Gastroesophageal sphincter (tissue), 4 donors: Measurements from ENCODE around the gene SLC48A1. TPM values are rescaled to one million over a fixed set of nuclear protein-coding genes. Genes with fewer than 3 reads are reported as not detected.

Source experiments
- ATAC-seq: fragments of 150-250 bp; one replicate; pipeline ENCODE4 v1.9.1; 2016; ENCODE audit warnings: mild to moderate bottlenecking, moderate library complexity
- H3K27ac ChIP-seq, 4 donors: fragments of 200-600 bp; sonication (generic) in 3 of 4; 1 replicate in 3 of 4; 2 replicates in 1 of 4; pipeline ENCODE4 v1.5.1; 2016 to 2019
- H3K27me3 ChIP-seq: fragments of 200-600 bp; sonication (generic); one replicate; pipeline ENCODE4 v1.5.1; 2019
- H3K36me3 ChIP-seq, 2 donors: fragments of 200-600 bp; sonication (generic); one replicate each; pipeline ENCODE4 v1.5.1; 2019; ENCODE audit warnings: control low read depth in 1 of 2
- H3K4me1 ChIP-seq, 3 donors: fragments of 200-600 bp; sonication (generic); 1 replicate in 2 of 3; 2 replicates in 1 of 3; pipeline ENCODE4 v1.5.1; 2016 to 2019; ENCODE audit warnings: control low read depth in 2 of 3
- H3K4me3 ChIP-seq, 2 donors: fragments of 200-600 bp; sonication (generic); one replicate each; pipeline ENCODE4 v1.5.1; 2019; ENCODE audit warnings: mild to moderate bottlenecking in 1 of 2, moderate library complexity in 1 of 2
- H3K9me3 ChIP-seq, 3 donors: fragments of 200-600 bp; sonication (generic); one replicate each; pipeline ENCODE4 v1.5.1; 2017 to 2019; ENCODE audit warnings: control low read depth in 2 of 3
- EP300 ChIP-seq: sonication (generic); formaldehyde crosslinking; IDR thresholded peaks from one replicate; pipeline ENCODE4 v1.6.1; 2017; ENCODE audit warnings: antibody characterized with exemption, mild to moderate bottlenecking
- POLR2A ChIP-seq, 2 donors: fragments of 450-650 bp; IDR thresholded peaks; one replicate each; pipeline ENCODE4 v1.6.1; 2017; ENCODE audit warnings: antibody characterized with exemption in 2 of 2, mild to moderate bottlenecking in 2 of 2, moderate library complexity in 1 of 2
- POLR2AphosphoS5 ChIP-seq: sonication (generic); formaldehyde crosslinking; IDR thresholded peaks from one replicate; pipeline ENCODE4 v1.6.1; 2017; ENCODE audit warnings: antibody characterized with exemption
- WGBS, 2 donors: methylation state at CpG; one replicate each; pipeline ENCODE4 v1.1.5; 2018; ENCODE audit warnings: low coverage in 1 of 2; 5-methylcytosine and 5-hydroxymethylcytosine counted together
- total RNA-seq, 4 donors: library from RNA; depleted of rRNA; stranded (reverse); fragments of >200 nt; gene quantifications; one replicate each; pipeline ENCODE4 v1.1.0, GENCODE V29; 2016
- TF ChIP-seq, protein P1 (sequence below), 4 experiments: fragments of 200-600 bp in 2 of 4; fragments of 450-650 bp in 2 of 4; sonication (generic) in 1 of 4; IDR thresholded peaks; one replicate each; pipeline ENCODE4 v1.5.1; 2017 to 2019; ENCODE audit warnings: antibody characterized with exemption in 4 of 4, mild to moderate bottlenecking in 2 of 4, moderate library complexity in 2 of 4

The SLC48A1 gene
- total RNA-seq, 4 donors from 2014 or later, result 40.7 to 66.8 (median 53.3) TPM

DNA sequence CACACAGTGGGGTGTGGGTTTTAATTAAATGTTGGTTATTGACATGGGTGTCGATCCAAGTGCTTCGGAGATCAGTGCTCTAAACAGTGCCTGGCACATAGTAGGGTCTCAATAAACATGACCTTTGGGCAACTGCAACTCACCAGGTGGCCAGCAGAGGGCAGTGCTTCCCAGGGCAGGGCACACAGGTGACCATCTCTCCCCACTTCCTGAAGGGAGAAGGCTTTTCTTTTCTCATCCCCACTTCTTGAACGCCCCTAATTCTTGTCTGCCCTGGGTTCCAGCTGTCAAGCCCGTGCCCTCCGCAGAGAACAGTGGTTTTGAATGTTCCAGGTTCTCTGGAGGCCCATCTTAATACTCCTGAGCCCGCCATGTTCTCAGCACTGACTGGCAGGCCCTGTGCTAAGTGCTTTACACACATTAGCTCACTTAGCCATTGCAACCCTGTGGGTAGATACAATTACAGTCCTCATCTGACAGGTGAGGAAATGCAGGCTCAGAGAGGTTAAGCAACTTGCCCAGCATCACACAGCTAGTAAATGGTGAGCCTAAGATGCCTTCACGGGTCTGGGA lies 30.7 kb upstream of the SLC48A1 start:
- H3K4me3 ChIP-seq, result no peak overlapping the region
- WGBS, 2 donors, result 56 to 95% methylated on average over 2 to 4 of the region's 7 CpGs
- no peak overlapping the region for H3K27ac ChIP-seq
- peaks cover 0 to 8% of the 10 kb centered on the region in 2 donors for H3K36me3 ChIP-seq
- H3K4me1 ChIP-seq, result peaks cover 0 to 47% (median 25%) of the 10 kb centered on the region in 3 donors
- TF ChIP-seq, protein P1, sequence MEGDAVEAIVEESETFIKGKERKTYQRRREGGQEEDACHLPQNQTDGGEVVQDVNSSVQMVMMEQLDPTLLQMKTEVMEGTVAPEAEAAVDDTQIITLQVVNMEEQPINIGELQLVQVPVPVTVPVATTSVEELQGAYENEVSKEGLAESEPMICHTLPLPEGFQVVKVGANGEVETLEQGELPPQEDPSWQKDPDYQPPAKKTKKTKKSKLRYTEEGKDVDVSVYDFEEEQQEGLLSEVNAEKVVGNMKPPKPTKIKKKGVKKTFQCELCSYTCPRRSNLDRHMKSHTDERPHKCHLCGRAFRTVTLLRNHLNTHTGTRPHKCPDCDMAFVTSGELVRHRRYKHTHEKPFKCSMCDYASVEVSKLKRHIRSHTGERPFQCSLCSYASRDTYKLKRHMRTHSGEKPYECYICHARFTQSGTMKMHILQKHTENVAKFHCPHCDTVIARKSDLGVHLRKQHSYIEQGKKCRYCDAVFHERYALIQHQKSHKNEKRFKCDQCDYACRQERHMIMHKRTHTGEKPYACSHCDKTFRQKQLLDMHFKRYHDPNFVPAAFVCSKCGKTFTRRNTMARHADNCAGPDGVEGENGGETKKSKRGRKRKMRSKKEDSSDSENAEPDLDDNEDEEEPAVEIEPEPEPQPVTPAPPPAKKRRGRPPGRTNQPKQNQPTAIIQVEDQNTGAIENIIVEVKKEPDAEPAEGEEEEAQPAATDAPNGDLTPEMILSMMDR (IDR thresholded peaks at IDR 0.05), result peak in 3 of 4 experiments; percentile 92 to 94 (median 93)
- no peak for TF ChIP-seq EP300
- no peaks in the 10 kb centered on the region for H3K27me3 ChIP-seq
- H3K9me3 ChIP-seq, result no peaks in the 10 kb centered on the region
- ATAC-seq, result no peak

DNA sequence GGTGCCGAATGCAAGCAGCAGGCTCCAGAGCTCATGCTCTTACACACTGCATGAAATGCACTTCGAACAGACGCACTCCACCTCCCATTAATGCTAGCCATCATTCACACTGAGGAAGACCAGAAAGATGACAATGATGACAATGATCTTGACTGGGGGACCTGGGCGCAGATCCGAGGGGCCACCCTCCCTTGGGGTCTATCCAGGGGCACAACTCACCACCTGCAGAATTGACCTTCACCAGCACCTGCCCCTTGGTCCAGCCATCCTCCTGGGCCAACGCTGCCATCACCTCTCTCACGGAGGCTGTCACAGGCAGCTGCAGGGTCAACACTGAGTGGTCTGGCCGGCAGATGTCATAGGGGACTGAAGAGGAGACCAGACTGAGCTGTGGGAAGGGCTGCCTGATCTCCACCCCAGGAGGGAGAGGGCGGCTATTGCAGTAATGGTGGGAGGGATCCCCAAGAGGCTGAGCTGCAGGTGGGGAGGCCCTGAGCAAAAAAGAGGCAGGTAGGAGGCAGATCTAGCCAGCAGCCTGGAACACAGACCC lies 29.7 kb upstream of the SLC48A1 start:
- 75 to 95% methylated on average over 3 to 7 of the region's 9 CpGs for WGBS, 2 donors
- H3K4me1 ChIP-seq, result peaks cover 0 to 36% (median 15%) of the 10 kb centered on the region in 3 donors
- no peak overlapping the region for H3K27ac ChIP-seq
- no peaks in the 10 kb centered on the region for H3K9me3 ChIP-seq
- peaks cover 0 to 18% of the 10 kb centered on the region in 2 donors for H3K36me3 ChIP-seq
- H3K4me3 ChIP-seq, result no peak overlapping the region
- TF ChIP-seq POLR2AphosphoS5, result no peak
- no peak for ATAC-seq
- H3K27me3 ChIP-seq, result no peaks in the 10 kb centered on the region

DNA sequence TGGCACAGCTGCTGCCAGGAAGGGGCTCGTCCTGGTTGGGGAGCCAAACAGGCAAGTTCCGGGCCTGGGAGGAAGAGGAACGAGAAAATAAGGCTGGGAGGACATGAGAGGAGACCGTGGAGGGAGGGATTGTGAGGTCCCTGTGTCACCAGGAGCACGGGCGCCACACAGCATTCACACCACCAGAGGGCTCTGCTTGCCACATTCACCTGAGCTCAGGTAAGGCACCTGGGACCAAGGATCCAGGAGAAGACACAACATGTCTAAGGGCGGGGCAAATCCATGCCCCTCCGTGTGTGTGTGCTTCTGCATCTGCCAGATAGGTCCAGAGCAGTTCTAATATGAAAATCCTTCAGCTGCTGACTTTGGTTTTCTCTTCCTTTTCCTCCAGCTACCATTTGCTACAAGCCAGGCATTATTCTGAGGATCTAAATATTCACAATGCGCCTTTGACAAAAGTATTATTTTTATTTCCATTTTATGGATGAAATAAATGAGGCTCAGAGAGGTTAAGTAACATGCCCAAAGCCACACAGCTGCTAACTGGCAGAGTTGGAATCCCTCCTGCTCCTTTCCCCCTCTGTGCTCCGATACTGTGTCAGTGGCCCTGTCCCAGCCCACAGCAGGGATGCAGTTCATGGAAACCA lies 28.9 kb upstream of the SLC48A1 start:
- Histone ChIP-seq H3K27ac (no peak overlapping the region), H3K9me3 (no peaks in the 10 kb centered on the region), H3K4me3 (no peak overlapping the region), H3K4me1 (peaks cover 0 to 29% (median 15%) of the 10 kb centered on the region in 3 donors), H3K27me3 (no peaks in the 10 kb centered on the region), H3K36me3 (peaks cover 0 to 25% of the 10 kb centered on the region in 2 donors)
- TF ChIP-seq POLR2AphosphoS5 (no peak), POLR2A (IDR thresholded peaks at IDR 0.05) (no peak), EP300 (no peak)
- TF ChIP-seq, protein P1 (IDR thresholded peaks at IDR 0.05), result peak in 2 of 4 experiments; percentile 21 to 38
- no peak for ATAC-seq
- 56 to 57% methylated on average over 6 to 9 of the region's 10 CpGs for WGBS, 2 donors

DNA sequence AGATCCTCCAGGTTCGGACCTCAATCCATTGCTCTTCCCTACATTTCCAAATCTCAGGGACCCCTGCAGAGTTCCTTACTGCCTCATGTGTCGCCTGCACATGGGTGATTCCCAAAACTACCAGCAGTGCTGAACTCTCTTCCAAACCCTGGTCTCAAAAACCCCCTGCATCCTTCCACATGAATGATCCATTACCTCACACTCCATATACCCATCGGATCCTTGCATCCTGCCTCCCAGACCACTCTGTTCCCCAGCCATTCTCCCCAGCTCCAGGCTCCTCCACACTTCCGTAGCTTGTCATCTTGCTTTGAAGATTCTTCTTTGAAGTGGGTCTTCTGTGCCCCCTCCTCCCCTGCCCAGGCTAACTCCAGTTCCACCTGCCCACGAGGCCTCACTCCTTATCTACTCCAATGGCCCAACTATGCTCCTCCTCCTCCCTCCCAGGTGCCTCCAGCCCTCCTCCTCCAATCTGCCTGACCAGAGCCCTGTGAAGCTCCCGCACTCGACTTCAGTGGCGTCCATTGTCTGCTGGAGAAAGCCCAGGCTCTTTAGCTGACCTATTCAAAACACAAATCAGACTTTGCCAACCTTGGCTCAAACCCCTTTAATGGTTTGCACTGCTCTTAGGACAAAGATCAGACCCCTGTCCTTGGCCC lies 28.1 kb upstream of the SLC48A1 start:
- Histone ChIP-seq H3K4me1 (peaks cover 0 to 22% (median 15%) of the 10 kb centered on the region in 3 donors), H3K9me3 (no peaks in the 10 kb centered on the region), H3K4me3 (no peak overlapping the region), H3K36me3 (peaks cover 0 to 32% of the 10 kb centered on the region in 2 donors), H3K27me3 (no peaks in the 10 kb centered on the region), H3K27ac (no peak overlapping the region)
- no peak for TF ChIP-seq EP300
- no peak for TF ChIP-seq POLR2AphosphoS5
- no peak for TF ChIP-seq POLR2A (IDR thresholded peaks at IDR 0.05)
- TF ChIP-seq, protein P1 (IDR thresholded peaks at IDR 0.05), result no peak
- 77 to 85% methylated on average over 6 to 7 of the region's 8 CpGs for WGBS, 2 donors
- ATAC-seq, result no peak

DNA sequence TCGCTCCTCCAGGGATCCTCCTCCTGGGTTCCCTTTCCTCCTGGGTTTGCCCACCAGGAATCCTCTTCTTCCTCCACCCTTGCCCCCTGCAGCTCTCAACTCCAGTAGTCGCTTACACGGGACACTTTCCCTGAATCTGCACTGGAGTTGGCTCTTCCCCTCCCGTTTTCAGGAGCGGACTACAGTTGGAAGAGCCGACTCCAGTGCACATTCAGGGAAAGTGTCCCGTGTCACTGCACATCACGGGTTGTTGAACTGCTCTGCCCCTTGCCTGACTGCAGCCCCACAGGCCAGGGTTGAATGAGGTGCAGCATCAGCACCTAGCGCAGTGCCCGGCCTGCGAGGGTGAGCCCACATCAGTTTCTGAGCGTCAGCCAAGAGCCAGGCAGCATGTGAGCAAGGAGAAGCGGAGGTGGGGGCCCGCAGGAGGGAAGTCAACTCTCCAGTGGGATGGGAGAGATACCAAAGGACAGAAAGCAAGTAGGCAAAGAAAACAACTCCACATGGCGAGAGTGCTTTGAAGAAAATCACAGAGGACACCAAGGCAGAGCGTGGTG lies 27.5 kb upstream of the SLC48A1 start:
- H3K27me3 ChIP-seq, result no peaks in the 10 kb centered on the region
- 73 to 86% methylated on average over 3 to 7 of the region's 16 CpGs for WGBS, 2 donors
- no peak overlapping the region for H3K4me3 ChIP-seq
- no peak for ATAC-seq
- H3K9me3 ChIP-seq, result no peaks in the 10 kb centered on the region
- peaks cover 0 to 15% (median 13%) of the 10 kb centered on the region in 3 donors for H3K4me1 ChIP-seq
- TF ChIP-seq POLR2AphosphoS5 (no peak), POLR2A (IDR thresholded peaks at IDR 0.05) (no peak), EP300 (no peak)
- TF ChIP-seq, protein P1 (IDR thresholded peaks at IDR 0.05), result no peak
- H3K27ac ChIP-seq, result no peak overlapping the region
- H3K36me3 ChIP-seq, result peaks cover 0 to 38% of the 10 kb centered on the region in 2 donors
